Lower lobe of right lung (tissue), 2 donors: ENCODE data around the gene PHF8. TPM values are rescaled to one million over a fixed set of nuclear protein-coding genes. Genes with fewer than 3 reads are reported as not detected.

Experiments
- ATAC-seq, 2 donors: fragments of 200-7000 bp; cut with Tn5 transposase; one replicate each; pipeline ENCODE4 v1.9.1; 2020 to 2022; ENCODE audit warnings: mild to moderate bottlenecking in 2 of 2, moderate library complexity in 2 of 2
- DNase-seq: peaks from one replicate; pipeline ENCODE4 v3.0.0-alpha.2; 2020
- H3K27ac ChIP-seq: fragments of 200-600 bp; one replicate; pipeline ENCODE4 v1.8.0; 2022
- H3K27me3 ChIP-seq: fragments of 200-600 bp; one replicate; pipeline ENCODE4 v1.8.0; 2022; ENCODE audit warnings: low read depth
- H3K36me3 ChIP-seq: fragments of 200-600 bp; one replicate; pipeline ENCODE4 v1.8.0; 2022; ENCODE audit warnings: mild to moderate bottlenecking
- H3K4me1 ChIP-seq: fragments of 200-600 bp; one replicate; pipeline ENCODE4 v1.8.0; 2022
- H3K4me3 ChIP-seq: fragments of 200-600 bp; one replicate; pipeline ENCODE4 v1.8.0; 2022; ENCODE audit warnings: mild to moderate bottlenecking
- H3K9me3 ChIP-seq: fragments of 200-600 bp; one replicate; pipeline ENCODE4 v1.8.0; 2022
- CTCF ChIP-seq: fragments of 200-600 bp; IDR thresholded peaks from one replicate; pipeline ENCODE4 v1.8.0; 2022; ENCODE audit warnings: antibody characterized with exemption, mild to moderate bottlenecking
- intact Hi-C: fragments of 100-400 bp; cut with DNase I; formaldehyde crosslinking; loops from one replicate; pipeline ENCODE4 v1.11.0; 2022
- total RNA-seq: library from RNA; stranded (reverse); fragmentation: NEBNext Ultra II Directional; extraction: Animal tissue kit (Norgen Biotek cat#: 25700); gene quantifications from one replicate; pipeline ENCODE4 v1.2.1, GENCODE V29; 2021
- donor health status: DM: no; HTN: yes; CAD: no; lungs with severe emphysema.

The PHF8 gene
- total RNA-seq, 1 donor from 2014 or later: 26.4 TPM

DNA sequence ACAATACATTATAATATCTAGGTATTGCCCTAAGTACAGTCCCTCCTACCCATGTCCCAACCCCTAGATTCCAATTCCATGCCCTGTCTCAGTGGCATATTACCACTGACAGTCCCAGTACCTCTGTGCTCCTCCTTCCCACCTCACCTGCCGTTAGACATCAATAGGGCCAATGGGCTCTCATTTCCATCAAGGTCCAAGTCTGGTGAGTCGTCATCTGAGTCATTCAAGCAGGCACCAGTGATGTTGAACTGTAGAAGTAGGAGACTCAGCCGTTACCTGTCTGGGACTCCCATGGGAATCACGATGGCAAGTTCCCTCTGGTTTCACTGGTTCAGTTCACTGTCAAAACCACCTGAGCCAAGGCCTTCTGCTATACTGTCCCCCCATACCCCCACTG is 51.7 kb downstream of the PHF8 start:
- no peak for TF ChIP-seq CTCF
- H3K4me1 ChIP-seq: no peaks in the 10 kb centered on the region
- H3K9me3 ChIP-seq: no peaks in the 10 kb centered on the region
- no peaks in the 10 kb centered on the region for H3K27me3 ChIP-seq
- H3K27ac ChIP-seq: no peak overlapping the region
- peaks cover 53% of the 10 kb centered on the region for H3K36me3 ChIP-seq
- intact Hi-C loops: no loop called here
- no peak overlapping the region for H3K4me3 ChIP-seq
- no peak for DNase-seq
- ATAC-seq: no peak

GRCh38 chrX:53990171-53990570 is 54.1 kb downstream of the PHF8 start:
- H3K4me3 ChIP-seq: no peak overlapping the region
- H3K4me1 ChIP-seq: no peaks in the 10 kb centered on the region
- ATAC-seq: no peak
- no peak for DNase-seq
- no peak for TF ChIP-seq CTCF
- no peak overlapping the region for H3K27ac ChIP-seq
- no peaks in the 10 kb centered on the region for H3K27me3 ChIP-seq
- peaks cover 56% of the 10 kb centered on the region for H3K36me3 ChIP-seq
- no peaks in the 10 kb centered on the region for H3K9me3 ChIP-seq
- intact Hi-C loops: no loop called here

DNA sequence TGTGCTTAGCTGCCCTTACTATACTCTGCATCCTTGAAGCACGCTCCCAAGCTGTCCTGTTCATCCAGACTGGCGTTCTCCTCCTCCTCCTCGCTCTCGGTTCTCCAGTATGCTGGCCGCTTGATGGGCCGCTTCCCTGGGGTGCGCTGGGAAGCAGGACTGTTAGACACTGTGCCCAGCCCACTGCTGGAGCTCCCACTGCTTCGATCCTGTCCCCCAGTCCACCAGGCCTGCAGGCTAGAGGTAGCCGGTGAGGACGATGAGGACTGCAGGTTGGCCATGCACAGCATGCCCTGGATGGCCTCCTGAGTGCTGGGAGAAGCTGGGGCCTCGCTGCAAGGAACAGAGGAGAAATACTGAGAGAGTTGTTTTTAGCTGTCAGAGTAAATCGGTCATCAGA is 59.4 kb downstream of the PHF8 start:
- ATAC-seq: no peak
- Histone ChIP-seq H3K4me3 (no peak overlapping the region), H3K36me3 (peaks cover 48% of the 10 kb centered on the region), H3K9me3 (no peaks in the 10 kb centered on the region), H3K27me3 (no peaks in the 10 kb centered on the region), H3K27ac (no peak overlapping the region), H3K4me1 (no peaks in the 10 kb centered on the region)
- no peak for TF ChIP-seq CTCF
- intact Hi-C loops: no loop called here
- no peak for DNase-seq

GRCh38 chrX:53974529-53974928 is 69.7 kb downstream of the PHF8 start:
- H3K4me1 ChIP-seq: no peaks in the 10 kb centered on the region
- H3K27ac ChIP-seq: no peak overlapping the region
- H3K9me3 ChIP-seq: no peaks in the 10 kb centered on the region
- no peak for TF ChIP-seq CTCF
- ATAC-seq: no peak
- H3K4me3 ChIP-seq: no peak overlapping the region
- peaks cover 33% of the 10 kb centered on the region for H3K36me3 ChIP-seq
- intact Hi-C loops: no loop called here
- DNase-seq: no peak
- H3K27me3 ChIP-seq: no peaks in the 10 kb centered on the region

- H3K27ac ChIP-seq: no peak overlapping the region
- no peak overlapping the region for H3K4me3 ChIP-seq
- ATAC-seq: no peak
- DNase-seq: no peak
- no peaks in the 10 kb centered on the region for H3K4me1 ChIP-seq
- intact Hi-C loops: no loop called here
- H3K27me3 ChIP-seq: no peaks in the 10 kb centered on the region
- H3K36me3 ChIP-seq: peaks cover 8% of the 10 kb centered on the region
- no peak for TF ChIP-seq CTCF
- no peaks in the 10 kb centered on the region for H3K9me3 ChIP-seq
Observed at GRCh38 chrX:53969540-53969939, 74.7 kb downstream of the PHF8 start.
